Measurements from ENCODE around the gene USH1C. TPM values are rescaled to one million over a fixed set of nuclear protein-coding genes. Genes with fewer than 3 reads are reported as not detected.

The USH1C gene
- total and polyA plus RNA-seq, 2 experiments from 2014 or later = not detected

GRCh38 chr11:17515443-17516176 lies 28.6 kb downstream of the USH1C start:
- Histone ChIP-seq H3K9me3 (ENCODE audit: low read depth) (no peaks in the 10 kb centered on the region), H2AFZ (no peak overlapping the region), H3K4me3 (no peak overlapping the region), H3K79me2 (ENCODE audit: insufficient read depth) (no peaks in the 10 kb centered on the region), H4K20me1 (ENCODE audit: insufficient read depth) (no peaks in the 10 kb centered on the region), H3K9ac (no peak overlapping the region), H3K36me3 (ENCODE audit: low read depth) (no peaks in the 10 kb centered on the region), H3K4me1 (ENCODE audit: insufficient read depth) (no peaks in the 10 kb centered on the region), H3K27ac (no peak overlapping the region), H3K4me2 (ENCODE audit: unreplicated experiment) (no peak overlapping the region), H3K9me2 (ENCODE audit: insufficient read depth) (no peaks in the 10 kb centered on the region), H3K27me3 (replicated peaks; ENCODE audit: insufficient read depth) (peaks cover 8% of the 10 kb centered on the region; the same call in 1 of the 2 replicates), H3F3A (ENCODE audit: insufficient read depth) (no peaks in the 10 kb centered on the region)
- WGBS, 2 experiments (ENCODE audit: low coverage in 1 of 2, low lambda C conversion rate in 2 of 2, missing lambda C conversion rate in 2 of 2) = 45 to 56% methylated on average over 5 of the region's 5 CpGs
- in situ Hi-C loops (cut with MboI) = no loop called here
- DNase-seq = no peak
- TF ChIP-seq EZH2 (IDR thresholded peaks at IDR 0.05; ENCODE audit: insufficient read depth, poor library complexity, severe bottlenecking) = no peak
- TF ChIP-seq EZH2phosphoT487 (IDR thresholded peaks at IDR 0.05; ENCODE audit: insufficient read depth, low read depth) = no peak

GRCh38 chr11:17514476-17514875 lies 29.7 kb downstream of the USH1C start:
- Histone ChIP-seq H3K9me3 (ENCODE audit: low read depth) (no peaks in the 10 kb centered on the region), H3K36me3 (ENCODE audit: low read depth) (no peaks in the 10 kb centered on the region), H3K9me2 (ENCODE audit: insufficient read depth) (no peaks in the 10 kb centered on the region), H3K79me2 (ENCODE audit: insufficient read depth) (no peaks in the 10 kb centered on the region), H3F3A (ENCODE audit: insufficient read depth) (no peaks in the 10 kb centered on the region), H3K27me3 (replicated peaks; ENCODE audit: insufficient read depth) (peaks cover 8% of the 10 kb centered on the region; the same call in 1 of the 2 replicates), H4K20me1 (ENCODE audit: insufficient read depth) (no peaks in the 10 kb centered on the region), H3K4me1 (ENCODE audit: insufficient read depth) (no peaks in the 10 kb centered on the region), H3K27ac (no peak overlapping the region), H3K9ac (no peak overlapping the region), H3K4me3 (no peak overlapping the region), H3K4me2 (ENCODE audit: unreplicated experiment) (no peak overlapping the region), H2AFZ (no peak overlapping the region)
- TF ChIP-seq EZH2phosphoT487 (IDR thresholded peaks at IDR 0.05; ENCODE audit: insufficient read depth, low read depth) = no peak
- TF ChIP-seq EZH2 (IDR thresholded peaks at IDR 0.05; ENCODE audit: insufficient read depth, poor library complexity, severe bottlenecking) = no peak
- 42 to 44% methylated on average over 4 of the region's 4 CpGs for WGBS, 2 experiments (ENCODE audit: low coverage in 1 of 2, low lambda C conversion rate in 2 of 2, missing lambda C conversion rate in 2 of 2)
- DNase-seq = no peak
- in situ Hi-C loops (cut with MboI) = no loop called here

- no peak overlapping the region for H3K9ac ChIP-seq
- no peak overlapping the region for H2AFZ ChIP-seq
- no peaks in the 10 kb centered on the region for H3K9me3 ChIP-seq (ENCODE audit: low read depth)
- TF ChIP-seq EZH2phosphoT487 (IDR thresholded peaks at IDR 0.05; ENCODE audit: insufficient read depth, low read depth) = no peak
- TF ChIP-seq EZH2 (IDR thresholded peaks at IDR 0.05; ENCODE audit: insufficient read depth, poor library complexity, severe bottlenecking) = no peak
- H3F3A ChIP-seq (ENCODE audit: insufficient read depth) = no peaks in the 10 kb centered on the region
- H3K27ac ChIP-seq = no peak overlapping the region
- H3K27me3 ChIP-seq (replicated peaks; ENCODE audit: insufficient read depth) = peaks cover 8% of the 10 kb centered on the region; the same call in 1 of the 2 replicates
- 0% methylated on average over 1 of the region's 1 CpG for WGBS, 2 experiments (ENCODE audit: low coverage in 1 of 2, low lambda C conversion rate in 2 of 2, missing lambda C conversion rate in 2 of 2)
- no peaks in the 10 kb centered on the region for H3K4me1 ChIP-seq (ENCODE audit: insufficient read depth)
- no peaks in the 10 kb centered on the region for H3K36me3 ChIP-seq (ENCODE audit: low read depth)
- H3K9me2 ChIP-seq (ENCODE audit: insufficient read depth) = no peaks in the 10 kb centered on the region
- DNase-seq = peak; percentile 47
- no peaks in the 10 kb centered on the region for H3K79me2 ChIP-seq (ENCODE audit: insufficient read depth)
- in situ Hi-C loops (cut with MboI) = no loop called here
- H4K20me1 ChIP-seq (ENCODE audit: insufficient read depth) = no peaks in the 10 kb centered on the region
- no peak overlapping the region for H3K4me2 ChIP-seq (ENCODE audit: unreplicated experiment)
- no peak overlapping the region for H3K4me3 ChIP-seq
Measured at GRCh38 chr11:17513853-17514252, 30.4 kb downstream of the USH1C start.

GRCh38 chr11:17512101-17512500 lies 32.1 kb downstream of the USH1C start:
- Histone ChIP-seq H3K27ac (no peak overlapping the region), H3K9me2 (ENCODE audit: insufficient read depth) (no peaks in the 10 kb centered on the region), H3K36me3 (ENCODE audit: low read depth) (no peaks in the 10 kb centered on the region), H3K9ac (no peak overlapping the region), H3K4me1 (ENCODE audit: insufficient read depth) (no peaks in the 10 kb centered on the region), H3F3A (ENCODE audit: insufficient read depth) (no peaks in the 10 kb centered on the region), H3K9me3 (ENCODE audit: low read depth) (no peaks in the 10 kb centered on the region), H2AFZ (no peak overlapping the region), H3K79me2 (ENCODE audit: insufficient read depth) (no peaks in the 10 kb centered on the region), H3K4me3 (no peak overlapping the region), H3K4me2 (ENCODE audit: unreplicated experiment) (no peak overlapping the region), H4K20me1 (ENCODE audit: insufficient read depth) (no peaks in the 10 kb centered on the region), H3K27me3 (replicated peaks; ENCODE audit: insufficient read depth) (peaks cover 8% of the 10 kb centered on the region; the same call in 1 of the 2 replicates)
- no peak for DNase-seq
- TF ChIP-seq EZH2phosphoT487 (IDR thresholded peaks at IDR 0.05; ENCODE audit: insufficient read depth, low read depth) (no peak), EZH2 (IDR thresholded peaks at IDR 0.05; ENCODE audit: insufficient read depth, poor library complexity, severe bottlenecking) (no peak)
- in situ Hi-C loops (cut with MboI) = no loop called here
- 52 to 59% methylated on average over 2 of the region's 2 CpGs for WGBS, 2 experiments (ENCODE audit: low coverage in 1 of 2, low lambda C conversion rate in 2 of 2, missing lambda C conversion rate in 2 of 2)
